CD4-positive, alpha-beta T cell (primary cell): ENCODE results near the gene ZNF836. TPM values are rescaled to one million over a fixed set of nuclear protein-coding genes. Genes with fewer than 3 reads are reported as not detected.
A peak's percentile ranks its signal among the peaks of the same experiment; 100 is the strongest.

Experiments
- ATAC-seq: fragments of 200-7000 bp; cut with Tn5 transposase; one replicate; pipeline ENCODE4 v1.10.0; 2022; ENCODE audit warnings: mild to moderate bottlenecking; ENCODE audit not compliant: poor library complexity
- CTCF ChIA-PET: fragments of 350-600 bp; sonication (Branson Sonifier 250); formaldehyde crosslinking; loops from one replicate; lab custom pipeline; 2021; ENCODE audit warnings: antibody characterized with exemption, inconsistent platforms; lab: Charles Lee
- POLR2A ChIA-PET: fragments of 350-600 bp; sonication (Branson Sonifier 250); formaldehyde crosslinking; loops from one replicate; lab custom pipeline; 2021; ENCODE audit warnings: antibody characterized with exemption, inconsistent platforms; lab: Charles Lee
- DNase-seq, 14 experiments: peaks; one replicate each; pipeline ENCODE4 v3.0.0-alpha.2; 2013 to 2020; ENCODE audit warnings: mixed read lengths in 2 of 14
- H3K27ac ChIP-seq, 2 donors: one replicate each; pipeline versions ENCODE4 v1.5.1 to v1.7.0; 2013; ENCODE audit warnings: low read length in 2 of 2, low read depth in 1 of 2, mild to moderate bottlenecking in 1 of 2
- H3K27me3 ChIP-seq, 2 experiments: 1 replicate in 1 of 2; 2 replicates in 1 of 2; pipeline versions ENCODE4 v1.6.1 to v1.7.0; 2013; ENCODE audit warnings: low read length in 2 of 2, control low read depth in 1 of 2, mild to moderate bottlenecking in 1 of 2, moderate library complexity in 1 of 2; ENCODE audit not compliant: insufficient read depth in 2 of 2, control insufficient read depth in 1 of 2
- H3K36me3 ChIP-seq: one replicate; pipeline ENCODE4 v1.6.1; 2013; ENCODE audit warnings: low read length, control low read depth; ENCODE audit not compliant: insufficient read depth
- H3K4me1 ChIP-seq: one replicate; pipeline ENCODE4 v1.6.1; 2013; ENCODE audit warnings: low read length, control low read depth; ENCODE audit not compliant: insufficient read depth
- H3K4me3 ChIP-seq: one replicate; pipeline ENCODE4 v1.5.1; 2013; ENCODE audit warnings: mild to moderate bottlenecking, low read length, moderate library complexity
- H3K9me3 ChIP-seq, 2 experiments: 1 replicate in 1 of 2; 2 replicates in 1 of 2; pipeline versions ENCODE4 v1.6.1 to v1.7.0; 2013; ENCODE audit warnings: low read length in 2 of 2, mild to moderate bottlenecking in 2 of 2, control low read depth in 1 of 2, moderate library complexity in 1 of 2; ENCODE audit not compliant: control insufficient read depth in 1 of 2, insufficient read depth in 1 of 2
- H3K27ac Mint-ChIP-seq: one replicate; pipeline ENCODE4 v1.8.0; 2020; ENCODE audit warnings: mixed read lengths
- H3K27me3 Mint-ChIP-seq: one replicate; pipeline ENCODE4 v1.8.0; 2021; ENCODE audit warnings: mixed read lengths
- H3K36me3 Mint-ChIP-seq: one replicate; pipeline ENCODE4 v1.8.0; 2021; ENCODE audit warnings: low read depth, mixed read lengths
- H3K4me1 Mint-ChIP-seq: one replicate; pipeline ENCODE4 v1.8.0; 2021; ENCODE audit warnings: low read depth, mixed read lengths
- H3K4me3 Mint-ChIP-seq: one replicate; pipeline ENCODE4 v1.8.0; 2020; ENCODE audit warnings: mild to moderate bottlenecking, mixed read lengths
- H3K9me3 Mint-ChIP-seq: one replicate; pipeline ENCODE4 v1.8.0; 2020; ENCODE audit warnings: mixed read lengths
- CTCF ChIP-seq: fragments of 200-600 bp; IDR thresholded peaks from one replicate; pipeline ENCODE4 v1.8.0; 2022; ENCODE audit warnings: antibody characterized with exemption, mild to moderate bottlenecking
- intact Hi-C, 2 experiments: fragments of 100-400 bp; cut with DNase I in 1 of 2; cut with micrococcal nuclease in 1 of 2; formaldehyde crosslinking; loops; one replicate each; pipeline versions ENCODE4 v1.15.1 to v1.9.0; 2023 to 2025; cut with DNase I, micrococcal nuclease
- total RNA-seq, 174 experiments: library from RNA in 2 of 174; stranded (reverse) in 2 of 174; gene quantifications; one replicate each; pipeline ENCODE4 v1.2.3 and lab custom pipeline; 2021 to 2026

Gene ZNF836
- total RNA-seq, 2 experiments from 2014 or later, result 24.1 to 26.2 TPM

GRCh38 chr19:52188822-52189734 lies 17.7 kb upstream of the ZNF836 start:
- no peak for TF ChIP-seq CTCF
- Mint-ChIP-seq H3K4me3 (peak overlapping the region; percentile 95), H3K27me3 (no peaks in the 10 kb centered on the region), H3K27ac (peak overlapping the region; percentile 96), H3K4me1 (peaks cover 45% of the 10 kb centered on the region), H3K36me3 (peaks cover 41% of the 10 kb centered on the region), H3K9me3 (no peaks in the 10 kb centered on the region)
- ChIA-PET POLR2A (interaction anchor here (0.6 to 2.0 kb wide), 28 partner anchors 9 to 1926 kb away, joined by 3 to 52 read pairs (median 4); partner anchors contain the start of genes MYADM, ZNF432, ZNF610 and ZNF613), CTCF (interaction anchor here (0.6 to 1.8 kb wide), 11 partner anchors 14 to 1272 kb away, joined by 3 to 23 read pairs (median 3); partner anchors contain the start of genes ZNF616 and ZNF836)
- intact Hi-C loops, result loop anchor here (1.0 to 5.0 kb wide), 2 partner anchors 18 to 487 kb away; partner anchors contain the start of gene ZNF836 (in 2 of the 2)
- H3K4me3 ChIP-seq, result peak overlapping the region; percentile 81
- no peaks in the 10 kb centered on the region for H3K9me3 ChIP-seq
- H3K36me3 ChIP-seq, result peaks cover 13% of the 10 kb centered on the region
- peaks cover 47% of the 10 kb centered on the region for H3K4me1 ChIP-seq
- DNase-seq (peak in 3 of 14 experiments; percentile 5 to 9 (median 6)), ATAC-seq (no peak)
- H3K27me3 ChIP-seq, result no peaks in the 10 kb centered on the region
- peak overlapping the region; percentile 79 to 89 for H3K27ac ChIP-seq

GRCh38 chr19:52187407-52187806 lies 16.0 kb upstream of the ZNF836 start:
- H3K36me3 Mint-ChIP-seq, result peaks cover 28% of the 10 kb centered on the region
- DNase-seq (no peak), ATAC-seq (no peak)
- Histone ChIP-seq H3K27me3 (no peaks in the 10 kb centered on the region), H3K4me1 (peaks cover 31% of the 10 kb centered on the region), H3K36me3 (no peaks in the 10 kb centered on the region), H3K4me3 (no peak overlapping the region), H3K9me3 (no peaks in the 10 kb centered on the region), H3K27ac (no peak overlapping the region)
- intact Hi-C loops, result loop anchor here in 1 of 2 experiments (5.0 kb wide), 1 partner anchor 485 kb away; no protein-coding TSS in a partner anchor
- ChIA-PET CTCF (no interaction called here), POLR2A (no interaction called here)
- no peaks in the 10 kb centered on the region for H3K9me3 Mint-ChIP-seq
- H3K27ac Mint-ChIP-seq, result peak overlapping the region; percentile 96
- peaks cover 33% of the 10 kb centered on the region for H3K4me1 Mint-ChIP-seq
- no peak overlapping the region for H3K4me3 Mint-ChIP-seq
- TF ChIP-seq CTCF, result no peak
- no peaks in the 10 kb centered on the region for H3K27me3 Mint-ChIP-seq

GRCh38 chr19:52176574-52176973 lies 5.2 kb upstream of the ZNF836 start:
- no peaks in the 10 kb centered on the region for H3K36me3 ChIP-seq
- TF ChIP-seq CTCF, result no peak
- ATAC-seq (no peak), DNase-seq (peak in 1 of 14 experiments; percentile 39)
- no peak overlapping the region for H3K4me3 ChIP-seq
- H3K36me3 Mint-ChIP-seq, result peaks cover 6% of the 10 kb centered on the region
- intact Hi-C loops, result no loop called here
- H3K27ac ChIP-seq, result no peak overlapping the region
- peaks cover 10% of the 10 kb centered on the region for H3K4me1 ChIP-seq
- no peaks in the 10 kb centered on the region for H3K9me3 Mint-ChIP-seq
- ChIA-PET POLR2A (interaction anchor here (1.2 kb wide), 1 partner anchor 13 kb away, joined by 3 read pairs; no protein-coding TSS in a partner anchor), CTCF (no interaction called here)
- no peaks in the 10 kb centered on the region for H3K27me3 ChIP-seq
- peaks cover 0 to 6% of the 10 kb centered on the region in 2 experiments for H3K9me3 ChIP-seq
- no peaks in the 10 kb centered on the region for H3K27me3 Mint-ChIP-seq
- H3K27ac Mint-ChIP-seq, result no peak overlapping the region
- peaks cover 8% of the 10 kb centered on the region for H3K4me1 Mint-ChIP-seq
- H3K4me3 Mint-ChIP-seq, result no peak overlapping the region
